ENCODE results near the gene DAO. TPM values are rescaled to one million over a fixed set of nuclear protein-coding genes. Genes with fewer than 3 reads are reported as not detected.
"Not testable (repeated sequence)": the region's sequence is repeated elsewhere in the genome, so short reads cannot be mapped to it uniquely, and the experiment has no call there.

Gene DAO
- total RNA-seq, 4 donors from 2014 or later: 2.5 TPM; not detected in 3

- WGBS, 2 donors (ENCODE audit: low coverage in 1 of 2): 21 to 24% methylated on average over 2 to 3 of the region's 6 CpGs
- H3K27ac ChIP-seq: peak overlapping the region; percentile 87 to 89 (median 88)
- TF ChIP-seq POLR2AphosphoS5 (IDR thresholded peaks at IDR 0.05): peak; percentile 63
- no peak for TF ChIP-seq EP300 (IDR thresholded peaks at IDR 0.05)
- no peaks in the 10 kb centered on the region for H3K9me3 ChIP-seq
- H3K4me3 ChIP-seq: no peak overlapping the region
- peaks cover 0 to 12% of the 10 kb centered on the region in 2 donors for H3K36me3 ChIP-seq
- no peaks in the 10 kb centered on the region for H3K27me3 ChIP-seq
- peak; percentile 46 for ATAC-seq
- peaks cover 21 to 74% (median 30%) of the 10 kb centered on the region in 3 donors for H3K4me1 ChIP-seq
These were observed 40.6 kb upstream of the DAO start for GRCh38 chr12:108839018-108839889.

DNA sequence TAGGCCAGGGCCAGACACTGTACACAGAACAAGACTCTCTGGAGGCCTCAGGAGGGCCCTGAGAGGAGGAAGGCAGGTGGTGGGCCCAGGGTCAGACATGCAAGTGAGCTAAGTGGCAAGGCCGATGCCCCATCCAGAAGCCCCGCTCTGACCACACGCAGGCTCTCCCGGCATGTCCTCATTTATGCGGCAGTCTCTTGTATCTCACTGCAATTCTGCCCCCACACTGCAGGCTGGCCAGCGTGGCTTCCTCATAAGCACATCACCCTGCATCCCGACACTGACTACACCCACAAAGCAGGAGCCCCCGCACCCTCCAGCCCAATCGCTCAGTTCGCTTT is 40.0 kb upstream of the DAO start:
- ATAC-seq: no peak
- Histone ChIP-seq H3K9me3 (no peaks in the 10 kb centered on the region), H3K4me3 (no peak overlapping the region), H3K27ac (peak overlapping the region; percentile 87 to 89 (median 88)), H3K4me1 (peaks cover 21 to 68% (median 28%) of the 10 kb centered on the region in 3 donors), H3K36me3 (peaks cover 0 to 7% of the 10 kb centered on the region in 2 donors), H3K27me3 (no peaks in the 10 kb centered on the region)
- 40% methylated on average over 2 of the region's 10 CpGs; no CpG with 5 or more reads in 1 of the 2 donors for WGBS, 2 donors (ENCODE audit: low coverage in 1 of 2)
- TF ChIP-seq POLR2A (IDR thresholded peaks at IDR 0.05): no peak
- no peak for TF ChIP-seq EP300 (IDR thresholded peaks at IDR 0.05)
- no peak for TF ChIP-seq POLR2AphosphoS5 (IDR thresholded peaks at IDR 0.05)
- no peak for TF ChIP-seq CTCF (IDR thresholded peaks at IDR 0.05)

DNA sequence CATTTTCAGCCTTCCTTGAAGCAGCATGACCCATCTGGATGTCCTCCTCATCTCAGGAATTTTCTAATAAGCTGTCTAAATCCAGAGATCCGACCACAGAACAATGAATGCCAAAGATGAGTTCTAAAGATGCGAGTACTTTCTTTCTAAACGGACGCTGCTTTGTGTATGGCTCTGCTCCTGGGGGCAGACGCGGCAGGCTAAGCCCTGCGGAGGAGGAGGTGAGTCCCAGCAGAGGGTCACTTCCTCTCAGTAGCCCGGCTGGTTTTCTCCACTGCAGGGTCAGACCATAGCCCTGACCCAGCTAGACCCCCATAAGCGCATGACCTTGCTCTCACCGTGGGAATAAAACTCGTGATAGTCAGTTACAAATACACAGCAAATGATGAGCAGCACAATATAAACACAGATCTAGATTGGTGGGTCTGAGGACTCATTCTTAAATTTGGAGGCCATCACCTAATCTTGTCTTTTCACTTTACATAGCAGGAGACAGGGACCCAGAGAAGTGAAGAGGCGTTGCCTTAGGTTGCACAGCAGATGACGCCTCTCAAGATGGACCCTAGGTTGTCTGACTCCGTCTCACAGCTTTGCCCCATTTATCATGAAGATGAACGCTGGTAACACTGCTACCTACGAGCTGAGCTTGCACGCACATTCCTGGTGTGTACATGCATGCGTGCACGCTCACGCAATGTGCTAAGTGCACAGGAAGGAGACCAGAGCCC is 39.1 kb upstream of the DAO start:
- H3K4me1 ChIP-seq: peaks cover 21 to 67% (median 28%) of the 10 kb centered on the region in 3 donors
- no peaks in the 10 kb centered on the region for H3K9me3 ChIP-seq
- no peaks in the 10 kb centered on the region for H3K27me3 ChIP-seq
- no peak for ATAC-seq
- peak overlapping the region; percentile 87 to 89 (median 88) for H3K27ac ChIP-seq
- WGBS, 2 donors (ENCODE audit: low coverage in 1 of 2): 58 to 72% methylated on average over 13 of the region's 20 CpGs
- H3K4me3 ChIP-seq: no peak overlapping the region
- peaks cover 0 to 5% of the 10 kb centered on the region in 2 donors for H3K36me3 ChIP-seq
- no peak for TF ChIP-seq EP300 (IDR thresholded peaks at IDR 0.05)
- no peak for TF ChIP-seq POLR2AphosphoS5 (IDR thresholded peaks at IDR 0.05)
- no peak for TF ChIP-seq CTCF (IDR thresholded peaks at IDR 0.05)
- no peak for TF ChIP-seq POLR2A (IDR thresholded peaks at IDR 0.05)

- H3K27ac ChIP-seq: peak overlapping the region in 2 of 4 donors; percentile 16 to 29
- not testable (repeated sequence) for H3K27me3 ChIP-seq, H3K9me3 ChIP-seq, H3K36me3 ChIP-seq, ATAC-seq, H3K4me3 ChIP-seq
- 51 to 54% methylated on average over 2 to 4 of the region's 4 CpGs for WGBS, 2 donors (ENCODE audit: low coverage in 1 of 2)
- peaks cover 21 to 68% (median 28%) of the 10 kb centered on the region in 3 donors for H3K4me1 ChIP-seq
These were observed 38.1 kb upstream of the DAO start for GRCh38 chr12:108841825-108842224.

DNA sequence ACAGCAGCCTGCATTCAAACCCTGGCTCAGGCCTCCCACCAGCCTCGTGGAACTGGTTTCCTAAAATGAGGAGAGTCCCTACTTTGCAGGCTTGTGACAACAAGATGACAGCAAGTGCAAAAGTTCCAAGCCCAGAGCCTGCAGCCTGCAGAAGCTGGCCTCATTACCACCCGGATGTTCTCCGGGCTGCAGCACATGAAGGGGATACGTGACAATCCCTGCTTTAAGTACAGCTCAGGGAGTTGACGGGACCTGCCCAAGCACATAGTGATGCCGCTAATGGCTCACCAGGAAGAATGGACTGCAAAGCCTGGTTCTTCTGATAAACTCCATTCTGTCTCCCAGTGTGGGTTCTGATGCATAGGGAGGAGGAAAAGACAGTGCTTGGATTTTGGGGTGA is 37.5 kb upstream of the DAO start:
- Histone ChIP-seq H3K9me3 (no peaks in the 10 kb centered on the region), H3K27me3 (no peaks in the 10 kb centered on the region), H3K36me3 (peaks cover 0 to 11% of the 10 kb centered on the region in 2 donors), H3K27ac (peak overlapping the region in 3 of 4 donors; percentile 16 to 29 (median 26)), H3K4me1 (peaks cover 21 to 68% (median 28%) of the 10 kb centered on the region in 3 donors), H3K4me3 (no peak overlapping the region)
- WGBS, 2 donors (ENCODE audit: low coverage in 1 of 2): 86% methylated on average over 1 of the region's 6 CpGs; no CpG with 5 or more reads in 1 of the 2 donors
- no peak for TF ChIP-seq EP300 (IDR thresholded peaks at IDR 0.05)
- TF ChIP-seq POLR2A (IDR thresholded peaks at IDR 0.05): no peak
- TF ChIP-seq CTCF (IDR thresholded peaks at IDR 0.05): no peak
- no peak for TF ChIP-seq POLR2AphosphoS5 (IDR thresholded peaks at IDR 0.05)
- no peak for ATAC-seq
